HEK293 (cell line): ENCODE data around the gene EDNRB.

Experiments
- CTCF ChIA-PET: fragments of 350-600 bp; formaldehyde crosslinking; extraction: SDS; loops from one replicate; lab custom pipeline; 2021; ENCODE audit warnings: antibody characterized with exemption; lab: Yijun Ruan, JAX
- POLR2A ChIA-PET: fragments of 300-600 bp; formaldehyde crosslinking; extraction: SDS; loops from one replicate; lab custom pipeline; 2020; ENCODE audit warnings: antibody characterized with exemption, inconsistent platforms; lab: Yijun Ruan, JAX
- H3K27ac ChIP-seq: fragments of 200-500 bp; sonication (Bioruptor generic); 2 replicates; pipeline ENCODE4 v1.5.1; 2014; ENCODE audit warnings: low read depth, low read length, control low read depth, inconsistent platforms; ENCODE audit errors: extremely low read depth
- H3K36me3 ChIP-seq, 2 experiments: fragments of 200-500 bp in 1 of 2; sonication (Bioruptor generic) in 1 of 2; 1 replicate in 1 of 2; 2 replicates in 1 of 2; pipeline ENCODE4 v1.5.1; 2014 to 2017; ENCODE audit warnings: inconsistent platforms in 2 of 2, low read length in 2 of 2; ENCODE audit not compliant: control insufficient read depth in 2 of 2, insufficient read depth in 1 of 2
- H3K4me1 ChIP-seq: fragments of 200-500 bp; sonication (Bioruptor generic); 2 replicates; pipeline ENCODE4 v1.5.1; 2014; ENCODE audit warnings: mild to moderate bottlenecking, low read length, inconsistent platforms; ENCODE audit not compliant: control insufficient read depth, insufficient read depth
- H3K4me3 ChIP-seq: 2 replicates; pipeline ENCODE4 v1.5.1; 2011; ENCODE audit warnings: low read depth, mild to moderate bottlenecking, control low read depth, low read length, moderate library complexity
- H3K9me3 ChIP-seq: fragments of 200-500 bp; sonication (Bioruptor generic); 2 replicates; pipeline ENCODE4 v1.5.1; 2014; ENCODE audit warnings: low read depth, low read length, inconsistent platforms; ENCODE audit not compliant: control insufficient read depth, insufficient read depth
- INSM2 ChIP-seq: fragments of 450-650 bp; formaldehyde crosslinking; IDR thresholded peaks from 2 replicates; pipeline ENCODE4 v1.5.1; 2016; ENCODE audit warnings: missing biosample characterization, missing genetic modification characterization
- KLF17 ChIP-seq: fragments of 450-650 bp; formaldehyde crosslinking; IDR thresholded peaks from 2 replicates; pipeline ENCODE4 v1.5.1; 2016; ENCODE audit warnings: missing biosample characterization, missing genetic modification characterization
- SETDB1 ChIP-seq: IDR thresholded peaks from one replicate; pipeline ENCODE4 v1.6.1; 2017; ENCODE audit warnings: mild to moderate bottlenecking, low read length, moderate library complexity, mixed read lengths; ENCODE audit not compliant: insufficient read length
- ZBTB21 ChIP-seq: fragments of 450-650 bp; formaldehyde crosslinking; IDR thresholded peaks from 2 replicates; pipeline ENCODE4 v1.5.1; 2017; ENCODE audit warnings: missing biosample characterization, missing genetic modification characterization
- ZBTB49 ChIP-seq: fragments of 450-650 bp; formaldehyde crosslinking; IDR thresholded peaks from 2 replicates; pipeline ENCODE4 v1.5.1; 2016; ENCODE audit warnings: missing biosample characterization, missing genetic modification characterization, low read depth
- ZFP41 ChIP-seq: fragments of 450-650 bp; formaldehyde crosslinking; IDR thresholded peaks from 2 replicates; pipeline ENCODE4 v1.5.1; 2016; ENCODE audit warnings: missing biosample characterization, missing genetic modification characterization, borderline replicate concordance
- ZNF133 ChIP-seq: fragments of 450-650 bp; formaldehyde crosslinking; IDR thresholded peaks from 2 replicates; pipeline ENCODE4 v1.5.1; 2016; ENCODE audit warnings: missing biosample characterization, missing genetic modification characterization
- ZNF146 ChIP-seq: fragments of 450-650 bp; formaldehyde crosslinking; IDR thresholded peaks from 2 replicates; pipeline ENCODE4 v1.5.1; 2016; ENCODE audit warnings: missing biosample characterization, missing genetic modification characterization
- ZNF223 ChIP-seq: fragments of 450-650 bp; formaldehyde crosslinking; IDR thresholded peaks from 2 replicates; pipeline ENCODE4 v1.5.1; 2016; ENCODE audit warnings: missing biosample characterization, missing genetic modification characterization
- ZNF248 ChIP-seq: fragments of 450-650 bp; formaldehyde crosslinking; IDR thresholded peaks from 2 replicates; pipeline ENCODE4 v1.5.1; 2017; ENCODE audit warnings: missing biosample characterization, missing genetic modification characterization
- ZNF26 ChIP-seq: fragments of 450-650 bp; formaldehyde crosslinking; IDR thresholded peaks from 2 replicates; pipeline ENCODE4 v1.5.1; 2016; ENCODE audit warnings: missing biosample characterization, missing genetic modification characterization
- ZNF311 ChIP-seq: fragments of 450-650 bp; formaldehyde crosslinking; IDR thresholded peaks from 2 replicates; pipeline ENCODE4 v1.5.1; 2017; ENCODE audit warnings: missing biosample characterization, missing genetic modification characterization, borderline replicate concordance
- ZNF394 ChIP-seq: fragments of 450-650 bp; formaldehyde crosslinking; IDR thresholded peaks from 2 replicates; pipeline ENCODE4 v1.5.1; 2016; ENCODE audit warnings: missing biosample characterization, missing genetic modification characterization, mild to moderate bottlenecking, moderate library complexity, borderline replicate concordance
- ZNF558 ChIP-seq: fragments of 450-650 bp; formaldehyde crosslinking; IDR thresholded peaks from 2 replicates; pipeline ENCODE4 v1.5.1; 2016; ENCODE audit warnings: missing biosample characterization, missing genetic modification characterization
- ZNF585B ChIP-seq: fragments of 450-650 bp; formaldehyde crosslinking; IDR thresholded peaks from 2 replicates; pipeline ENCODE4 v1.5.1; 2016; ENCODE audit warnings: missing biosample characterization, missing genetic modification characterization
- ZNF621 ChIP-seq: fragments of 450-650 bp; formaldehyde crosslinking; IDR thresholded peaks from 2 replicates; pipeline ENCODE4 v1.5.1; 2017; ENCODE audit warnings: missing biosample characterization, missing genetic modification characterization
- ZNF645 ChIP-seq: fragments of 450-650 bp; formaldehyde crosslinking; IDR thresholded peaks from 2 replicates; pipeline ENCODE4; 2016; ENCODE audit warnings: missing biosample characterization, missing genetic modification characterization
- ZNF776 ChIP-seq: fragments of 450-650 bp; formaldehyde crosslinking; IDR thresholded peaks from 2 replicates; pipeline ENCODE4 v1.5.0; 2017; ENCODE audit warnings: missing biosample characterization, missing genetic modification characterization, borderline replicate concordance
- ZSCAN16 ChIP-seq: fragments of 450-650 bp; formaldehyde crosslinking; IDR thresholded peaks from 2 replicates; pipeline ENCODE4 v1.5.1; 2016; ENCODE audit warnings: missing biosample characterization, missing genetic modification characterization
- ZSCAN5A ChIP-seq: fragments of 450-650 bp; formaldehyde crosslinking; IDR thresholded peaks from 2 replicates; pipeline ENCODE4 v1.5.1; 2016; ENCODE audit warnings: missing biosample characterization, missing genetic modification characterization
- ZXDB ChIP-seq: fragments of 450-650 bp; formaldehyde crosslinking; IDR thresholded peaks from 2 replicates; pipeline ENCODE4 v1.5.1; 2016; ENCODE audit warnings: missing biosample characterization, missing genetic modification characterization

Gene EDNRB

GRCh38 chr13:77909827-77910226 lies 8.8 kb downstream of the EDNRB start (continued):
- TF ChIP-seq ZBTB49 (tag by site-specific recombination) (no peak), ZNF585B (tag by site-specific recombination) (no peak), ZNF248 (tag by site-specific recombination) (no peak), SETDB1 (no peak), INSM2 (no peak), ZNF223 (tag by site-specific recombination) (no peak)

GRCh38 chr13:77908531-77908930 lies 10.1 kb downstream of the EDNRB start:
- no peaks in the 10 kb centered on the region for H3K9me3 ChIP-seq
- H3K4me1 ChIP-seq: no peaks in the 10 kb centered on the region
- H3K4me3 ChIP-seq: no peak overlapping the region
- POLR2A ChIA-PET: no interaction called here
- CTCF ChIA-PET: no interaction called here
- H3K27ac ChIP-seq: no peak overlapping the region
- TF ChIP-seq ZFP41 (tag by site-specific recombination) (no peak), ZNF133 (no peak), ZNF585B (tag by site-specific recombination) (no peak), ZNF776 (tag by site-specific recombination) (no peak), ZNF558 (tag by site-specific recombination) (no peak), ZNF146 (tag by site-specific recombination) (no peak), ZSCAN16 (tag by site-specific recombination) (no peak), ZSCAN5A (tag by site-specific recombination) (no peak)
- no peaks in the 10 kb centered on the region for H3K36me3 ChIP-seq

- no peak for TF ChIP-seq KLF17 (tag by site-specific recombination)
- no peak for TF ChIP-seq ZNF621 (tag by site-specific recombination)
- TF ChIP-seq ZBTB21 (tag by site-specific recombination): no peak
- no peak for TF ChIP-seq ZNF311 (tag by site-specific recombination)
- no peak for TF ChIP-seq ZNF394 (tag by site-specific recombination)
- TF ChIP-seq ZNF248 (tag by site-specific recombination): no peak
- TF ChIP-seq ZNF133: no peak
- no peak for TF ChIP-seq ZNF26 (tag by site-specific recombination)
- TF ChIP-seq ZXDB (tag by site-specific recombination): no peak
- no peak for TF ChIP-seq ZNF645 (tag by site-specific recombination)
- CTCF ChIA-PET: no interaction called here
- POLR2A ChIA-PET: no interaction called here
- Histone ChIP-seq H3K27ac (no peak overlapping the region), H3K36me3 (no peaks in the 10 kb centered on the region), H3K4me1 (no peaks in the 10 kb centered on the region), H3K9me3 (no peaks in the 10 kb centered on the region), H3K4me3 (no peak overlapping the region)
These were observed 10.8 kb downstream of the EDNRB start for GRCh38 chr13:77907666-77908341.
